ENCODE data around the gene RSU1.
A peak's percentile ranks its signal among the peaks of the same experiment; 100 is the strongest.

RSU1 gene

GRCh38 chr10:16822726-16823360 is 5.6 kb upstream of the RSU1 start:
- WGBS (ENCODE audit: insufficient coverage, insufficient read length) = no CpG with 5 or more reads among the region's 4 CpGs
- Histone ChIP-seq H3K4me3 (ENCODE audit: low read length) (no peak overlapping the region), H3K36me3 (ENCODE audit: control insufficient read depth, insufficient read depth, low read length) (no peaks in the 10 kb centered on the region), H3K4me1 (ENCODE audit: control insufficient read depth, insufficient read depth, low read length) (no peaks in the 10 kb centered on the region), H3K9me3 (ENCODE audit: control insufficient read depth, insufficient read depth, low read length) (peaks cover 5% of the 10 kb centered on the region), H3K27ac (ENCODE audit: low read length) (no peak overlapping the region), H3K27me3 (ENCODE audit: control insufficient read depth, insufficient read depth, low read length) (no peaks in the 10 kb centered on the region)
- no peak for DNase-seq (ENCODE audit: low read depth, low spot score)

DNA sequence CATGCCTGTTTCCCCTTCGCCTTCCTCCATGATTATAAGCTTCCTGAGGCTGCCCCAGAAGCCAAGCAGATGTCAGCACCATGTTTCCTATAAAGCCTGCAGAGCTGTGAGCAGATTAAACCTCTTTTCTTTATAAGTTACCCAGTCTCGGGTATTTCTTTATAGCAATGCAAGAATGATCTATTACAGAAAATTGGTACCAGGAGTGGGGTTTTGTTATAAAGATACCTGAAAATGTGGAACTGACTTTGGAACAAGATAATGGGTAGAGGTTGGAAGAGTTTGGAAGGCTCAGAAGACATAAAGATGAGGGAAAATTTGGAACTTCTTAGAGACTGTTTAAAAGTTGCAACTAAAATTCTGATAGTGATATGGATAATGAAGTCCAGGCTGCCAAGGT is 4.8 kb upstream of the RSU1 start:
- no CpG with 5 or more reads among the region's 2 CpGs for WGBS (ENCODE audit: insufficient coverage, insufficient read length)
- peaks cover 5% of the 10 kb centered on the region for H3K9me3 ChIP-seq (ENCODE audit: control insufficient read depth, insufficient read depth, low read length)
- no peaks in the 10 kb centered on the region for H3K36me3 ChIP-seq (ENCODE audit: control insufficient read depth, insufficient read depth, low read length)
- H3K4me3 ChIP-seq (ENCODE audit: low read length) = no peak overlapping the region
- DNase-seq (ENCODE audit: low read depth, low spot score) = no peak
- no peaks in the 10 kb centered on the region for H3K4me1 ChIP-seq (ENCODE audit: control insufficient read depth, insufficient read depth, low read length)
- H3K27me3 ChIP-seq (ENCODE audit: control insufficient read depth, insufficient read depth, low read length) = no peaks in the 10 kb centered on the region
- H3K27ac ChIP-seq (ENCODE audit: low read length) = no peak overlapping the region

- H3K27me3 ChIP-seq (ENCODE audit: control insufficient read depth, insufficient read depth, low read length) = no peaks in the 10 kb centered on the region
- H3K4me3 ChIP-seq (ENCODE audit: low read length) = no peak overlapping the region
- no peak overlapping the region for H3K27ac ChIP-seq (ENCODE audit: low read length)
- H3K9me3 ChIP-seq (ENCODE audit: control insufficient read depth, insufficient read depth, low read length) = peaks cover 5% of the 10 kb centered on the region
- no peaks in the 10 kb centered on the region for H3K4me1 ChIP-seq (ENCODE audit: control insufficient read depth, insufficient read depth, low read length)
- no CpG with 5 or more reads among the region's 5 CpGs for WGBS (ENCODE audit: insufficient coverage, insufficient read length)
- H3K36me3 ChIP-seq (ENCODE audit: control insufficient read depth, insufficient read depth, low read length) = no peaks in the 10 kb centered on the region
- no peak for DNase-seq (ENCODE audit: low read depth, low spot score)
Observed at GRCh38 chr10:16820421-16820820, 3.2 kb upstream of the RSU1 start.

DNA sequence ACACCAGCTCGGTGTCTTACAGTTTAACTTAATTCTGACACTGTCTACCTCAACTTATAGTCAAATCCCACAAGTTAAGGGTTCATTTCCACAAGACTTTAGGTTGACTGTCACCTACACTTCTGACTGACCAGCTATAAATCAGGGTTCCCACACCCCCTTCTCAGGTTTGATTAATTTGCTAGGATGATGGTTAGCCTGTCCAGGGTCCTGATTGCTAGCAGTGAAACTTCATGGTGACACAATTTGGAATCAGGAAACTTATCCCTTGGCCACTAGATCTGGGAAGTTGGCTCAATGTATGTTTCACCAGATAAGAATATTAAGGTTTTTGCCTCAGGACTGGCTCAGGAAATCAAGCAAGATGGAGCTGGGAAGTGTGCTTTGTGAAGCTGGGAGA is 2.8 kb upstream of the RSU1 start:
- Histone ChIP-seq H3K27ac (ENCODE audit: low read length) (no peak overlapping the region), H3K9me3 (ENCODE audit: control insufficient read depth, insufficient read depth, low read length) (peaks cover 5% of the 10 kb centered on the region), H3K36me3 (ENCODE audit: control insufficient read depth, insufficient read depth, low read length) (no peaks in the 10 kb centered on the region), H3K4me1 (ENCODE audit: control insufficient read depth, insufficient read depth, low read length) (no peaks in the 10 kb centered on the region), H3K4me3 (ENCODE audit: low read length) (no peak overlapping the region), H3K27me3 (ENCODE audit: control insufficient read depth, insufficient read depth, low read length) (no peaks in the 10 kb centered on the region)
- DNase-seq (ENCODE audit: low read depth, low spot score) = no peak
- no CpG with 5 or more reads among the region's 1 CpG for WGBS (ENCODE audit: insufficient coverage, insufficient read length)

DNA sequence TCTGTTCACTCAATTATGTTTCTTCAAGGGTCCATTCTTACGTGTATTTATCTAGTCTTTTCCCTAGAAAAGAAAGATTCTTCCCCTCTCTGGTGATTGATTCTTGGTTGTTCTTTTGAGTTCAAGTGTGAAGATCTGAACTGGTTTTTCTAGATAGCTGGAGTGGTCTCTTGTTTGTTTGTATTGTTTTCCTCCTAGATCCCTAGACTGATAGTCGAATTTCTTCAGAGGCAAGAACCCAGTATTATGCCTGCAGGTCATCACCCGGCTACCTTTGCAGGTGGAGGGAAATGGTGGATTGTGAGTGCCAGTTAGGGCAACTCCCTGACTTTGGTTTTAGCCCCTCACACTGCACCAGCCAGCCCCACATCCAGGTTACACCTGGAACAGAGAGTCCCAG is 2.2 kb upstream of the RSU1 start:
- Histone ChIP-seq H3K27ac (ENCODE audit: low read length) (no peak overlapping the region), H3K36me3 (ENCODE audit: control insufficient read depth, insufficient read depth, low read length) (no peaks in the 10 kb centered on the region), H3K4me1 (ENCODE audit: control insufficient read depth, insufficient read depth, low read length) (no peaks in the 10 kb centered on the region), H3K4me3 (ENCODE audit: low read length) (no peak overlapping the region), H3K27me3 (ENCODE audit: control insufficient read depth, insufficient read depth, low read length) (no peaks in the 10 kb centered on the region), H3K9me3 (ENCODE audit: control insufficient read depth, insufficient read depth, low read length) (peaks cover 5% of the 10 kb centered on the region)
- no peak for DNase-seq (ENCODE audit: low read depth, low spot score)
- WGBS (ENCODE audit: insufficient coverage, insufficient read length) = no CpG with 5 or more reads among the region's 3 CpGs

DNA sequence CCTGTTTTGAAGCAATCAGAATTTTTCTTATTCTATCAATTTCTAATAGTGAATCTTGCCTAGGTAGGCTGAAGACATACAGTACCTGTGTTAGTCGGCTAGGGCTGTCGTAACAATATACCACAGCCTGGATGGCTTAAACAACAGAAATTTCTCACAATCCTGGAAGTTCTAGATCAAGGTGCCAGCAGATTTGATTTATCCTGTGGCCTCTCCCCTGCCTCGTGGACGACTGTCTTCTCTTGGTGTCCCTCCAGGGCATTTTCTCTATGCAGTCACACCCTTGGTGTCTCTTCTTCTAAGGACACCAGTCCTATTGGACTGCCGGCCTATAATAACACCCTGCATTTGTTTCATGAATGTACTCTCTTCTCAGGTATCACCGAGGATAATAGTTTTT is 1.8 kb upstream of the RSU1 start:
- Histone ChIP-seq H3K27ac (ENCODE audit: low read length) (no peak overlapping the region), H3K36me3 (ENCODE audit: control insufficient read depth, insufficient read depth, low read length) (no peaks in the 10 kb centered on the region), H3K9me3 (ENCODE audit: control insufficient read depth, insufficient read depth, low read length) (peaks cover 5% of the 10 kb centered on the region), H3K27me3 (ENCODE audit: control insufficient read depth, insufficient read depth, low read length) (no peaks in the 10 kb centered on the region), H3K4me3 (ENCODE audit: low read length) (no peak overlapping the region), H3K4me1 (ENCODE audit: control insufficient read depth, insufficient read depth, low read length) (no peaks in the 10 kb centered on the region)
- DNase-seq (ENCODE audit: low read depth, low spot score) = no peak
- WGBS (ENCODE audit: insufficient coverage, insufficient read length) = no CpG with 5 or more reads among the region's 6 CpGs

- Histone ChIP-seq H3K4me1 (ENCODE audit: control insufficient read depth, insufficient read depth, low read length) (no peaks in the 10 kb centered on the region), H3K27ac (ENCODE audit: low read length) (no peak overlapping the region), H3K4me3 (ENCODE audit: low read length) (peak overlapping the region; percentile 64), H3K27me3 (ENCODE audit: control insufficient read depth, insufficient read depth, low read length) (no peaks in the 10 kb centered on the region), H3K36me3 (ENCODE audit: control insufficient read depth, insufficient read depth, low read length) (no peaks in the 10 kb centered on the region), H3K9me3 (ENCODE audit: control insufficient read depth, insufficient read depth, low read length) (no peaks in the 10 kb centered on the region)
- DNase-seq (ENCODE audit: low read depth, low spot score) = no peak
- no CpG with 5 or more reads among the region's 12 CpGs for WGBS (ENCODE audit: insufficient coverage, insufficient read length)
Observed at GRCh38 chr10:16816830-16817124, 447 bp downstream of the RSU1 start.

GRCh38 chr10:16816171-16816570 is 1.1 kb downstream of the RSU1 start:
- no peaks in the 10 kb centered on the region for H3K27me3 ChIP-seq (ENCODE audit: control insufficient read depth, insufficient read depth, low read length)
- H3K9me3 ChIP-seq (ENCODE audit: control insufficient read depth, insufficient read depth, low read length) = no peaks in the 10 kb centered on the region
- no peak overlapping the region for H3K27ac ChIP-seq (ENCODE audit: low read length)
- no CpG with 5 or more reads among the region's 4 CpGs for WGBS (ENCODE audit: insufficient coverage, insufficient read length)
- H3K4me1 ChIP-seq (ENCODE audit: control insufficient read depth, insufficient read depth, low read length) = no peaks in the 10 kb centered on the region
- no peak for DNase-seq (ENCODE audit: low read depth, low spot score)
- no peak overlapping the region for H3K4me3 ChIP-seq (ENCODE audit: low read length)
- no peaks in the 10 kb centered on the region for H3K36me3 ChIP-seq (ENCODE audit: control insufficient read depth, insufficient read depth, low read length)

DNA sequence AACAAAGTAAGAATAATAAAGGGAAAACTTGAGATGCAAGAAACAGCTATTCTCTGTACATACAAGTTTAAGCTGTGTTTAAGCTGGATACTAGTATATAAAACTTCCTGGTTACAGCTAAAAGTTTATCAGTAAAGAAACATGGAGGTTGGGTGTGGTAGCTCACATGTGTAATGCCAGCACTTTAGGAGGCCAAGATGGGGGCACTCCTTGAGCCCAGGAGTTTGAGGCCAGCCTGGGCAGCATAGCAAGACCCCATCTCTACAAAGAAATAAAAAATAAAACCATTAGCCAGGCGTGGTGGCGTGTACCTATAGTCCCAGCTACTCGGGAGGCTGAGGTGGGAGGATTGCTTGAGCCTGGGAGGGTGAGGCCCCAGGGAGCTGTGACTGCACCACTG is 3.2 kb downstream of the RSU1 start:
- DNase-seq (ENCODE audit: low read depth, low spot score) = no peak
- WGBS (ENCODE audit: insufficient coverage, insufficient read length) = no CpG with 5 or more reads among the region's 3 CpGs
- Histone ChIP-seq H3K4me3 (ENCODE audit: low read length) (no peak overlapping the region), H3K4me1 (ENCODE audit: control insufficient read depth, insufficient read depth, low read length) (no peaks in the 10 kb centered on the region), H3K27ac (ENCODE audit: low read length) (no peak overlapping the region), H3K9me3 (ENCODE audit: control insufficient read depth, insufficient read depth, low read length) (no peaks in the 10 kb centered on the region), H3K36me3 (ENCODE audit: control insufficient read depth, insufficient read depth, low read length) (no peaks in the 10 kb centered on the region), H3K27me3 (ENCODE audit: control insufficient read depth, insufficient read depth, low read length) (no peaks in the 10 kb centered on the region)

DNA sequence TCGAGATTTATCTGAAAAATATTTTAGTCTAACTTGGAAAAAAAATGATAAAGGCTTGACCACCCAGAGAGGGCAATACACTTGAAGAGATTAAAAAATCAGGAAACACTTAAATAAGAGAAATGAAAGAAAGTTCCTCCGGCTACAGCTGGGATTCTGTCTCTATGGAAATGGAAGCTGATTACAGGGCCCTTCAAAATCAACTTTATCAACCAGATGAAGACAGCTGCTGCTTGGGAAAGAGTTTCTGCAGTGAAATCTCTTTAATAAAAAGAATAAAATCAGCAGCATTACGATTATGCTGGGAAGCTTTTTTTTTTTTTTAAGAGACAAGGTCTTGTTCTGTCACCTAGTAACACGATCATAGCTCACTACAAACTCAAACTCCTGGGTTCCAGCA is 4.5 kb downstream of the RSU1 start:
- Histone ChIP-seq H3K9me3 (ENCODE audit: control insufficient read depth, insufficient read depth, low read length) (no peaks in the 10 kb centered on the region), H3K4me1 (ENCODE audit: control insufficient read depth, insufficient read depth, low read length) (no peaks in the 10 kb centered on the region), H3K36me3 (ENCODE audit: control insufficient read depth, insufficient read depth, low read length) (no peaks in the 10 kb centered on the region), H3K4me3 (ENCODE audit: low read length) (no peak overlapping the region), H3K27ac (ENCODE audit: low read length) (no peak overlapping the region), H3K27me3 (ENCODE audit: control insufficient read depth, insufficient read depth, low read length) (no peaks in the 10 kb centered on the region)
- WGBS (ENCODE audit: insufficient coverage, insufficient read length) = no CpG with 5 or more reads among the region's 4 CpGs
- no peak for DNase-seq (ENCODE audit: low read depth, low spot score)

DNA sequence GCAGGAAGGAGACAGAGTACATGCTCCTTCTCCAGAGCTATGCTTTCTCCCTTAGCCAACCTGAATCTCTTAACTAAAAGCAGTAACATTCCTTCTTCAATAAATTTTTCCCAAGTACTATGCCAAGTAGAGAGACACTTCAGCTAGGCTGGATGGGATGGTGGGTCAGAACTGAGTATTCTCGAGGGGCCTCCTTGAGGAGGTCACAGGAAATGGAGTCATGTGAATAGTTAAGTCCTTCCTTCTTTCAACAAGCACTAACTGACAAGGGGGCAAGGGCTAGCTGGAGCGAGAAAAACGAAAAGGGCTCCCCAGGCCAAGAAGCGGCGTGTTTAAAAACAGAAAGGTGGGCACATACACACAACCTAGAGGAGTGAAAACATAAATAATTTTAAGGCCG is 5.5 kb downstream of the RSU1 start:
- H3K9me3 ChIP-seq (ENCODE audit: control insufficient read depth, insufficient read depth, low read length) = no peaks in the 10 kb centered on the region
- H3K36me3 ChIP-seq (ENCODE audit: control insufficient read depth, insufficient read depth, low read length) = no peaks in the 10 kb centered on the region
- H3K27me3 ChIP-seq (ENCODE audit: control insufficient read depth, insufficient read depth, low read length) = no peaks in the 10 kb centered on the region
- no peaks in the 10 kb centered on the region for H3K4me1 ChIP-seq (ENCODE audit: control insufficient read depth, insufficient read depth, low read length)
- WGBS (ENCODE audit: insufficient coverage, insufficient read length) = no CpG with 5 or more reads among the region's 6 CpGs
- DNase-seq (ENCODE audit: low read depth, low spot score) = no peak
- H3K4me3 ChIP-seq (ENCODE audit: low read length) = no peak overlapping the region
- no peak overlapping the region for H3K27ac ChIP-seq (ENCODE audit: low read length)

Measured in iPS DF 6.9 (cell line).